H9 (cell line): ENCODE measurements around the gene PELO. TPM values are rescaled to one million over a fixed set of nuclear protein-coding genes. Genes with fewer than 3 reads are reported as not detected.

Experiments
- DNase-seq: peaks from one replicate; pipeline ENCODE4 v3.0.0-alpha.2; 2017
- H2AFZ ChIP-seq: one replicate; pipeline ENCODE4 v1.6.1; 2013; ENCODE audit warnings: mild to moderate bottlenecking, low read length, control low read depth, moderate library complexity
- H2AK5ac ChIP-seq: 2 replicates; pipeline ENCODE4 v1.6.1; 2013; ENCODE audit warnings: low read length, control low read depth, mixed read lengths; ENCODE audit not compliant: insufficient read length
- H2BK120ac ChIP-seq: one replicate; pipeline ENCODE4 v1.6.1; 2013; ENCODE audit warnings: low read depth, mild to moderate bottlenecking, low read length, control low read depth, inconsistent platforms; ENCODE audit not compliant: poor library complexity, severe bottlenecking
- H2BK12ac ChIP-seq: 2 replicates; pipeline ENCODE4 v1.6.1; 2013; ENCODE audit warnings: low read length, control low read depth, mixed read lengths, low read depth; ENCODE audit not compliant: insufficient read length
- H2BK15ac ChIP-seq: 2 replicates; pipeline ENCODE4 v1.6.1; 2013; ENCODE audit warnings: low read depth, low read length, control low read depth
- H2BK20ac ChIP-seq: one replicate; pipeline ENCODE4 v1.6.1; 2013; ENCODE audit warnings: low read depth, mild to moderate bottlenecking, low read length, control low read depth, inconsistent platforms; ENCODE audit not compliant: poor library complexity, severe bottlenecking
- H2BK5ac ChIP-seq: 2 replicates; pipeline ENCODE4 v1.6.1; 2013; ENCODE audit warnings: low read length, control low read depth, mixed read lengths; ENCODE audit not compliant: insufficient read length
- H3K14ac ChIP-seq: 2 replicates; pipeline ENCODE4 v1.6.1; 2013; ENCODE audit warnings: low read length, control low read depth; ENCODE audit not compliant: insufficient read depth
- H3K18ac ChIP-seq: 2 replicates; pipeline ENCODE4 v1.6.1; 2013; ENCODE audit warnings: low read depth, mild to moderate bottlenecking, mixed read lengths, low read length, control low read depth; ENCODE audit not compliant: insufficient read length
- H3K23ac ChIP-seq: 2 replicates; pipeline ENCODE4 v1.6.1; 2013; ENCODE audit warnings: low read length, control low read depth, mixed read lengths, low read depth; ENCODE audit not compliant: insufficient read length
- H3K23me2 ChIP-seq: 2 replicates; pipeline ENCODE4 v1.6.1; 2013; ENCODE audit warnings: low read depth, mild to moderate bottlenecking, mixed read lengths, low read length, control low read depth; ENCODE audit not compliant: insufficient read length, poor library complexity, severe bottlenecking
- H3K27ac ChIP-seq: 2 replicates; pipeline ENCODE4 v1.5.1; 2013; ENCODE audit warnings: low read length, control low read depth, mixed read lengths, low read depth; ENCODE audit not compliant: insufficient read length
- H3K27me3 ChIP-seq: 2 replicates; pipeline ENCODE4 v1.6.1; 2013; ENCODE audit warnings: low read length, control low read depth, inconsistent platforms; ENCODE audit not compliant: insufficient read depth
- H3K4ac ChIP-seq: 2 replicates; pipeline ENCODE4 v1.6.1; 2013; ENCODE audit warnings: low read depth, mild to moderate bottlenecking, control low read depth, inconsistent platforms, low read length, moderate library complexity
- H3K4me1 ChIP-seq: 2 replicates; pipeline ENCODE4 v1.6.1; 2013; ENCODE audit warnings: low read length, control low read depth, inconsistent platforms; ENCODE audit not compliant: insufficient read depth
- H3K4me2 ChIP-seq: 2 replicates; pipeline ENCODE4 v1.6.1; 2013; ENCODE audit warnings: low read length, control low read depth, mixed read lengths; ENCODE audit not compliant: insufficient read length, insufficient read depth
- H3K56ac ChIP-seq: 2 replicates; pipeline ENCODE4 v1.6.1; 2013; ENCODE audit warnings: low read depth, mild to moderate bottlenecking, mixed read lengths, low read length, control low read depth; ENCODE audit not compliant: insufficient read length
- H3K79me1 ChIP-seq: 2 replicates; pipeline ENCODE4 v1.6.1; 2013; ENCODE audit warnings: low read depth, mild to moderate bottlenecking, moderate library complexity, low read length, control low read depth, inconsistent platforms; ENCODE audit not compliant: insufficient read depth, poor library complexity, severe bottlenecking
- H3K79me2 ChIP-seq: 2 replicates; pipeline ENCODE4 v1.6.1; 2013; ENCODE audit warnings: low read length, control low read depth, inconsistent platforms; ENCODE audit not compliant: insufficient read depth
- H3K9ac ChIP-seq: 2 replicates; pipeline ENCODE4 v1.6.1; 2013; ENCODE audit warnings: low read length, control low read depth, mixed read lengths; ENCODE audit not compliant: insufficient read length; ENCODE audit errors: extremely low read depth
- H3K9me3 ChIP-seq: one replicate; pipeline ENCODE4 v1.6.1; 2013; ENCODE audit warnings: low read depth, low read length, inconsistent platforms; ENCODE audit not compliant: control insufficient read depth
- H3T11ph ChIP-seq: one replicate; pipeline ENCODE4 v1.6.1; 2013; ENCODE audit warnings: mild to moderate bottlenecking, low read length, control low read depth, inconsistent platforms
- H4K20me1 ChIP-seq: one replicate; pipeline ENCODE4 v1.6.1; 2013; ENCODE audit not compliant: control insufficient read depth, insufficient read length, insufficient read depth
- H4K5ac ChIP-seq: 2 replicates; pipeline ENCODE4 v1.6.1; 2013; ENCODE audit warnings: low read depth, mild to moderate bottlenecking, mixed read lengths, low read length, control low read depth; ENCODE audit not compliant: insufficient read length
- H4K8ac ChIP-seq: replicated peaks from 2 replicates; pipeline ENCODE4 v1.6.1; 2013; ENCODE audit warnings: low read length, control low read depth, mixed read lengths, low read depth; ENCODE audit not compliant: insufficient read length
- H4K91ac ChIP-seq: 2 replicates; pipeline ENCODE4 v1.6.1; 2013; ENCODE audit warnings: low read depth, mild to moderate bottlenecking, moderate library complexity, mixed read lengths, low read length, control low read depth; ENCODE audit not compliant: insufficient read length
- H3K27ac Mint-ChIP-seq, 3 experiments: 2 replicates in 2 of 3; 3 replicates in 1 of 3; pipeline ENCODE4 v1.8.0; 2020 to 2021; ENCODE audit warnings: mixed read lengths in 3 of 3, mild to moderate bottlenecking in 1 of 3, moderate library complexity in 1 of 3
- H3K27me3 Mint-ChIP-seq: 2 replicates; pipeline ENCODE4 v1.8.0; 2021; ENCODE audit warnings: low read depth, mild to moderate bottlenecking, moderate library complexity, mixed read lengths
- H3K36me3 Mint-ChIP-seq, 3 experiments: 2 replicates in 2 of 3; 3 replicates in 1 of 3; pipeline ENCODE4 v1.8.0; 2020 to 2021; ENCODE audit warnings: low read depth in 3 of 3, mixed read lengths in 3 of 3; ENCODE audit not compliant: insufficient read depth in 1 of 3
- H3K4me1 Mint-ChIP-seq, 2 experiments: 2 replicates each; pipeline ENCODE4 v1.8.0; 2020; ENCODE audit warnings: mixed read lengths in 2 of 2
- H3K4me3 Mint-ChIP-seq, 2 experiments: 2 replicates in 1 of 2; 3 replicates in 1 of 2; pipeline ENCODE4 v1.8.0; 2020 to 2021; ENCODE audit warnings: mild to moderate bottlenecking in 2 of 2, mixed read lengths in 2 of 2, moderate library complexity in 1 of 2
- H3K9me3 Mint-ChIP-seq, 2 experiments: 2 replicates in 1 of 2; 3 replicates in 1 of 2; pipeline ENCODE4 v1.8.0; 2020; ENCODE audit warnings: mild to moderate bottlenecking in 2 of 2, mixed read lengths in 2 of 2, moderate library complexity in 1 of 2
- CTCF ChIP-seq: fragments of 200-600 bp; sonication (generic); conservative IDR thresholded peaks from 3 replicates; pipeline ENCODE4 v1.8.0; 2021; ENCODE audit warnings: antibody characterized with exemption, mild to moderate bottlenecking
- WGBS: extraction: QIAGEN DNeasy Blood & Tissue Kit; methylation state at CpG from one replicate; pipeline ENCODE4 v1.1.7; 2013; ENCODE audit warnings: missing lambda C conversion rate, low lambda C conversion rate, mixed read lengths; ENCODE audit not compliant: insufficient read length; ENCODE audit errors: extremely low coverage; 5-methylcytosine and 5-hydroxymethylcytosine counted together
- total RNA-seq: library from RNA; stranded (reverse); gene quantifications from 2 replicates; pipeline ENCODE4 v1.2.1, GENCODE V29; 2021

The PELO gene
- total RNA-seq, 1 experiment from 2014 or later: 20.3 TPM

GRCh38 chr5:52740007-52740406 lies 47.7 kb upstream of the PELO start:
- Histone ChIP-seq H2AK5ac (no peak overlapping the region), H4K20me1 (no peaks in the 10 kb centered on the region)

More at GRCh38 chr5:52740007-52740406, 47.7 kb upstream of the PELO start:
- H3K27me3 ChIP-seq: no peaks in the 10 kb centered on the region
- H3K9ac ChIP-seq: no peak overlapping the region
- no peaks in the 10 kb centered on the region for H3K36me3 Mint-ChIP-seq
- H2BK5ac ChIP-seq: no peak overlapping the region
- H3K4ac ChIP-seq: no peak overlapping the region
- H3K4me3 Mint-ChIP-seq: no peak overlapping the region
- H3K23me2 ChIP-seq: no peaks in the 10 kb centered on the region
- no peak overlapping the region for H2AFZ ChIP-seq
- no peak overlapping the region for H2BK20ac ChIP-seq
- H3K79me2 ChIP-seq: no peaks in the 10 kb centered on the region
- H3K23ac ChIP-seq: no peak overlapping the region
- no peaks in the 10 kb centered on the region for H3K9me3 ChIP-seq
- no peak for DNase-seq
- no peak overlapping the region for H4K91ac ChIP-seq
- no peaks in the 10 kb centered on the region for H3K9me3 Mint-ChIP-seq
- H3T11ph ChIP-seq: no peak overlapping the region
- no peak overlapping the region for H2BK15ac ChIP-seq
- H3K4me1 Mint-ChIP-seq: no peaks in the 10 kb centered on the region
- H3K4me2 ChIP-seq: no peak overlapping the region
- no peak overlapping the region for H3K27ac Mint-ChIP-seq
- no peak overlapping the region for H3K18ac ChIP-seq
- H3K56ac ChIP-seq: no peak overlapping the region
- H3K79me1 ChIP-seq: no peaks in the 10 kb centered on the region
- H3K14ac ChIP-seq: no peak overlapping the region
- WGBS: no CpG with 5 or more reads among the region's 2 CpGs
- H4K8ac ChIP-seq: no peak overlapping the region
- no peaks in the 10 kb centered on the region for H3K27me3 Mint-ChIP-seq
- H2BK12ac ChIP-seq: no peak overlapping the region
- no peak overlapping the region for H3K27ac ChIP-seq
- no peak for TF ChIP-seq CTCF
- H3K4me1 ChIP-seq: no peaks in the 10 kb centered on the region
- H2BK120ac ChIP-seq: no peak overlapping the region
- H4K5ac ChIP-seq: no peak overlapping the region
